IMR-90 (cell line): ENCODE data around the gene GATA6. TPM values are rescaled to one million over a fixed set of nuclear protein-coding genes. Genes with fewer than 3 reads are reported as not detected.
"Not testable (repeated sequence)": the region's sequence is repeated elsewhere in the genome, so short reads cannot be mapped to it uniquely, and the experiment has no call there.

Experiments
- ATAC-seq: fragments of 200-7000 bp; cut with Tn5 transposase; 2 replicates; pipeline ENCODE4 v1.9.1; 2020; ENCODE audit warnings: low read depth, mild to moderate bottlenecking, moderate library complexity
- BruUV-seq: library from RNA; stranded (reverse); fragments of 400-500 nt; replicated peaks from 2 replicates; lab custom pipeline; 2021; lab: Mats Ljungman, UMichigan
- CTCF ChIA-PET: fragments of 300-600 bp; formaldehyde crosslinking; extraction: SDS; loops from one replicate; lab custom pipeline; 2021; ENCODE audit warnings: antibody characterized with exemption; lab: Yijun Ruan, JAX
- POLR2A ChIA-PET: fragments of 300-600 bp; sonication (Branson Sonifier 250); formaldehyde crosslinking; loops from one replicate; lab custom pipeline; 2022; ENCODE audit warnings: antibody characterized with exemption; ENCODE audit not compliant: unreplicated experiment; lab: Charles Lee
- DNase-seq: peaks from one replicate; pipeline ENCODE4 v3.0.0; 2013
- H2AFZ ChIP-seq: replicated peaks from 2 replicates; pipeline ENCODE3; 2013; ENCODE audit warnings: low read length, mild to moderate bottlenecking; ENCODE audit not compliant: poor library complexity
- H2AK5ac ChIP-seq: 2 replicates; pipeline ENCODE4 v1.6.1; 2013; ENCODE audit warnings: low read depth, low read length, inconsistent platforms
- H2AK9ac ChIP-seq: replicated peaks from 2 replicates; pipeline ENCODE3; 2013; ENCODE audit warnings: mild to moderate bottlenecking, low read depth, low read length, moderate library complexity; ENCODE audit not compliant: poor library complexity
- H2BK120ac ChIP-seq: 2 replicates; pipeline ENCODE4 v1.6.1; 2013; ENCODE audit warnings: low read depth, low read length, inconsistent platforms
- H2BK15ac ChIP-seq: 3 replicates; pipeline ENCODE4 v1.6.1; 2013; ENCODE audit warnings: low read depth, low read length, inconsistent platforms
- H2BK20ac ChIP-seq: 2 replicates; pipeline ENCODE4 v1.6.1; 2013; ENCODE audit warnings: low read depth, mild to moderate bottlenecking, inconsistent platforms, low read length, moderate library complexity
- H2BK5ac ChIP-seq: 2 replicates; pipeline ENCODE4 v1.6.1; 2013; ENCODE audit warnings: mild to moderate bottlenecking, low read depth, low read length, inconsistent platforms; ENCODE audit not compliant: poor library complexity, severe bottlenecking
- H3K14ac ChIP-seq: replicated peaks from 2 replicates; pipeline ENCODE4 v1.6.1; 2013; ENCODE audit warnings: low read depth, low read length, inconsistent platforms
- H3K18ac ChIP-seq: 2 replicates; pipeline ENCODE4 v1.6.1; 2013; ENCODE audit warnings: low read depth, low read length, control low read depth
- H3K23ac ChIP-seq: 2 replicates; pipeline ENCODE4 v1.6.1; 2013; ENCODE audit warnings: low read depth, low read length, inconsistent platforms
- H3K27ac ChIP-seq: 2 replicates; pipeline ENCODE4 v1.5.1; 2013; ENCODE audit warnings: mild to moderate bottlenecking, control low read depth, low read length; ENCODE audit not compliant: insufficient read depth
- H3K27me3 ChIP-seq: 2 replicates; pipeline ENCODE4 v1.6.1; 2013; ENCODE audit warnings: low read length; ENCODE audit not compliant: control insufficient read depth, insufficient read depth
- H3K36me3 ChIP-seq: 2 replicates; pipeline ENCODE4 v1.6.1; 2013; ENCODE audit warnings: low read length, mixed read lengths; ENCODE audit not compliant: control insufficient read depth, insufficient read depth
- H3K4ac ChIP-seq: 2 replicates; pipeline ENCODE4 v1.6.1; 2013; ENCODE audit warnings: low read depth, low read length, inconsistent platforms
- H3K4me1 ChIP-seq: 2 replicates; pipeline ENCODE4 v1.6.1; 2013; ENCODE audit warnings: low read length, mixed read lengths; ENCODE audit not compliant: control insufficient read depth, insufficient read depth
- H3K4me2 ChIP-seq: 2 replicates; pipeline ENCODE4 v1.6.1; 2013; ENCODE audit warnings: low read depth, mild to moderate bottlenecking, control low read depth, low read length, moderate library complexity
- H3K4me3 ChIP-seq: 2 replicates; pipeline ENCODE4 v1.5.1; 2013; ENCODE audit warnings: low read depth, mild to moderate bottlenecking, control low read depth, low read length, moderate library complexity; ENCODE audit not compliant: insufficient read depth
- H3K56ac ChIP-seq: 2 replicates; pipeline ENCODE4 v1.6.1; 2013; ENCODE audit warnings: low read length, inconsistent platforms; ENCODE audit not compliant: insufficient read depth; ENCODE audit errors: extremely low read depth
- H3K79me1 ChIP-seq, 2 experiments: 2 replicates each; pipeline ENCODE4 v1.6.1; 2013; ENCODE audit warnings: low read length in 2 of 2, inconsistent platforms in 1 of 2, low read depth in 1 of 2
- H3K9ac ChIP-seq: 2 replicates; pipeline ENCODE4 v1.6.1; 2013; ENCODE audit warnings: low read depth, low read length, control low read depth
- H3K9me1 ChIP-seq: 2 replicates; pipeline ENCODE4 v1.6.1; 2013; ENCODE audit warnings: low read length, inconsistent platforms; ENCODE audit not compliant: insufficient read depth
- H3K9me3 ChIP-seq: 2 replicates; pipeline ENCODE4 v1.6.1; 2013; ENCODE audit warnings: low read length; ENCODE audit not compliant: control insufficient read depth, insufficient read depth
- H4K20me1 ChIP-seq: 2 replicates; pipeline ENCODE4 v1.6.1; 2013; ENCODE audit warnings: low read length, inconsistent platforms; ENCODE audit not compliant: insufficient read depth
- H4K5ac ChIP-seq: 2 replicates; pipeline ENCODE4 v1.6.1; 2013; ENCODE audit warnings: mild to moderate bottlenecking, low read depth, low read length, control low read depth
- H4K8ac ChIP-seq, 2 experiments: 2 replicates each; pipeline ENCODE4 v1.6.1; 2013; ENCODE audit warnings: low read depth in 2 of 2, low read length in 2 of 2, control low read depth in 1 of 2, inconsistent platforms in 1 of 2
- H4K91ac ChIP-seq: 2 replicates; pipeline ENCODE4 v1.6.1; 2013; ENCODE audit warnings: low read depth, low read length, inconsistent platforms; ENCODE audit not compliant: insufficient read depth
- CEBPB ChIP-seq: IDR thresholded peaks from 2 replicates; pipeline ENCODE4 v1.6.1; 2012; ENCODE audit warnings: low read depth, low read length, improper control_type of control experiment
- WGBS, 2 experiments: methylation state at CpG; one replicate each; pipeline versions ENCODE4 v1.1.5 to v1.1.7; 2013; ENCODE audit warnings: missing lambda C conversion rate in 2 of 2; ENCODE audit not compliant: insufficient read length in 1 of 2; ENCODE audit errors: extremely low coverage in 2 of 2; 5-methylcytosine and 5-hydroxymethylcytosine counted together
- dilution Hi-C: fragments of 300-500 bp; cut with HindIII; formaldehyde crosslinking; loops from one replicate; pipeline ENCODE4 v1.14.3; 2018; ENCODE audit warnings: low sequenced_read_pairs; ENCODE audit not compliant: unreplicated experiment
- in situ Hi-C: fragments of 300-500 bp; cut with MboI; formaldehyde crosslinking; loops from 3 replicates; pipeline ENCODE4 v1.14.3; 2019; ENCODE audit warnings: low sequenced_read_pairs, inconsistent platforms, mixed read lengths
- intact Hi-C: fragments of 100-400 bp; cut with micrococcal nuclease; formaldehyde crosslinking; loops from 2 replicates; pipeline ENCODE4 v1.10.0; 2022
- polyA plus RNA-seq, 3 experiments: library from polyadenylated mRNA; depleted of rRNA; stranded (reverse); fragments of >200 nt; gene quantifications; 2 replicates each; pipeline ENCODE4 v1.2.3, GENCODE V29; 2012; ENCODE audit warnings: low replicate concordance in 1 of 3
- total RNA-seq: library from RNA; depleted of rRNA; stranded (reverse); fragments of >200 nt; gene quantifications from 2 replicates; pipeline ENCODE4 v1.2.3, GENCODE V29; 2012

GATA6 gene
- total and polyA plus RNA-seq, 2 of the 4 experiments (the other 2 are of a cell fraction) = 2.5 to 4.0 TPM

GRCh38 chr18:22195052-22195451 is 25.7 kb downstream of the GATA6 start:
- no peak overlapping the region for H2AFZ ChIP-seq
- H4K8ac ChIP-seq = no peak overlapping the region
- intact Hi-C loops (no loop called here), dilution Hi-C loops (no loop called here), in situ Hi-C loops (no loop called here)
- H3K9ac ChIP-seq = no peak overlapping the region
- no peak for ATAC-seq
- no peak overlapping the region for H4K91ac ChIP-seq
- TF ChIP-seq CEBPB = no peak
- POLR2A ChIA-PET = no interaction called here
- H4K20me1 ChIP-seq = 0 out of 2 replicates have a peak, but pooled peaks cover 3% of the 10 kb centered on the region
- H2AK5ac ChIP-seq = no peak overlapping the region
- no peak overlapping the region for H2BK5ac ChIP-seq
- no peak overlapping the region for H4K5ac ChIP-seq
- H3K14ac ChIP-seq = no peak overlapping the region
- 97% methylated on average over 7 of the region's 11 CpGs; no CpG with 5 or more reads in 1 of the 2 experiments for WGBS, 2 experiments
- no peak overlapping the region for H3K56ac ChIP-seq
- no peak overlapping the region for H3K27ac ChIP-seq
- H3K79me1 ChIP-seq = peaks cover 7% of the 10 kb centered on the region in 2 experiments; a peak in 2 of 4 replicates
- H3K27me3 ChIP-seq = no peaks in the 10 kb centered on the region
- no peak overlapping the region for H3K18ac ChIP-seq
- DNase-seq = no peak
- no peaks in the 10 kb centered on the region for H3K9me1 ChIP-seq
- H3K4me1 ChIP-seq = 0 out of 2 replicates have a peak, but pooled peaks cover 1% of the 10 kb centered on the region
- no peak overlapping the region for H3K4me3 ChIP-seq
- no peaks in the 10 kb centered on the region for H3K9me3 ChIP-seq
- H2BK120ac ChIP-seq = no peak overlapping the region
- no peak overlapping the region for H2BK15ac ChIP-seq
- no peak overlapping the region for H3K23ac ChIP-seq
- no peak overlapping the region for H3K4me2 ChIP-seq
- CTCF ChIA-PET = interaction anchor here (0.6 kb wide), 1 partner anchor 127 kb away, joined by 3 read pairs; no protein-coding TSS in a partner anchor
- H3K4ac ChIP-seq = no peak overlapping the region
- H2BK20ac ChIP-seq = no peak overlapping the region
- H3K36me3 ChIP-seq = 0 out of 2 replicates have a peak, but pooled peaks cover 3% of the 10 kb centered on the region
- no peak overlapping the region for H2AK9ac ChIP-seq
- no TSS peak for BruUV-seq

DNA sequence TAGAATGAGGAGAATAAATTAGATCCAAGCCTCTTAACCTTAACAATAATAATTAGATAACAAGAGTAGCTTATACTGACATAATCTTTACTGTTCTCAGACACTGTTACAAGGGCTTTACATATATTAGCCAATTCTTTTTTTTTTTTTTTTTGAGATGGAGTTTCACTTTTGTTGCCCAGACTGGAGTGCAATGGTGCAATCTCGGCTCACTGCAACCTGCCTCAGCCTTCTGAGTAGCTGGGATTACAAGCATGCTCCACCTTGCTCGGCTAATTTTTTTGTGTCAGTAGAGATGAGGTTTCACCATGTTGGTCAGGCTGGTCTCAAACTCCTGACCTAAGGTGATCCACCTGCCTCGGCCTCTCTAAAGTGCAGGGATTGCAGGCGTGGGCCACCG is 27.6 kb downstream of the GATA6 start:
- H3K4me1 ChIP-seq, intact Hi-C loops, H3K4me3 ChIP-seq, dilution Hi-C loops, H3K79me1 ChIP-seq, H2AFZ ChIP-seq, H3K56ac ChIP-seq, H4K91ac ChIP-seq, H2BK20ac ChIP-seq, H2BK5ac ChIP-seq, H4K5ac ChIP-seq, H3K9ac ChIP-seq, H3K36me3 ChIP-seq, H4K8ac ChIP-seq, H2BK120ac ChIP-seq, H3K9me3 ChIP-seq, H3K14ac ChIP-seq, H2BK15ac ChIP-seq, H4K20me1 ChIP-seq, H3K4me2 ChIP-seq, H3K4ac ChIP-seq, ATAC-seq, H2AK9ac ChIP-seq, DNase-seq, H3K27ac ChIP-seq, H3K27me3 ChIP-seq, H2AK5ac ChIP-seq, H3K23ac ChIP-seq, in situ Hi-C loops, BruUV-seq, H3K9me1 ChIP-seq, H3K18ac ChIP-seq: not testable (repeated sequence)
- WGBS, 2 experiments = no CpG with 5 or more reads among the region's 5 CpGs
- POLR2A ChIA-PET = interaction anchor here (0.7 kb wide), 1 partner anchor 366 kb away, joined by 18 read pairs; no protein-coding TSS in a partner anchor
- CTCF ChIA-PET = interaction anchor here (0.5 kb wide), 1 partner anchor 10 kb away, joined by 3 read pairs; no protein-coding TSS in a partner anchor
